ENCODE measurements around the gene TNFSF11. TPM values are rescaled to one million over a fixed set of nuclear protein-coding genes. Genes with fewer than 3 reads are reported as not detected.
A peak's percentile ranks its signal among the peaks of the same experiment; 100 is the strongest.
"Not testable (repeated sequence)": the region's sequence is repeated elsewhere in the genome, so short reads cannot be mapped to it uniquely, and the experiment has no call there.

Gene TNFSF11
- total RNA-seq, 1 donor from 2014 or later: not detected

DNA sequence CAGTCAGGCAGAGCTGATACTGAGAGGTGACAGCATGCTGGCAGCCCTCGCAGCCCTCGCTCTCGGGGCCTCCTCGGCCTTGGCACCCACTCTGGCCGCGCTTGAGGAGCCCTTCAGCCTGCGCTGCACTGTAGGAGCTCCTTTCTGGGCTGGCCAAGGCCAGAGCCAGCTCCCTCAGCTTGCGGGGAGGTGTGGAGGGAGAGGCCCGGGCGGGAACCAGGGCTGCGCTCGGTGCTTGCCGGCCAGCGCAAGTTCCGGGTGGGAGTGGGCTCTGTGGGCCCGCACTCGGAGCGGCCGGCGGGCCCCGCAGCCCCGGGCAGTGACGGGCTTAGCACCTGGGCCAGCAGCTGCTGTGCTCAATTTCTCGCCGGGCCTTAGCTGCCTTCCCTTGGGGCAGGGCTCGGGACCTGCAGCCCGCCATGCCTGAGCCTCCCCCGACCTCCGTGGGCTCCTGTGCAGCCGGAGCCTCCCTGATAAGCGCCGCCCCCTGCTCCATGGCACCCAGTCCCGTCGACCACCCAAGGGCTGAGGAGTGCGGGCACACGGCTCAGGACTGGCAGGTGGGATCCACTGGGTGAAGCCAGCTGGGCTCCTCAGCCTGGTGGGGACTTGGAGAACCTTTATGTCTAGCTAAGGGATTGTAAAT lies 14.3 kb upstream of the TNFSF11 start:
- not testable (repeated sequence) for DNase-seq (ENCODE audit: low read depth in 2 of 2)

- not testable (repeated sequence) for DNase-seq (ENCODE audit: low read depth in 2 of 2)
These were observed 13.6 kb upstream of the TNFSF11 start for GRCh38 chr13:42560320-42560719.

DNA sequence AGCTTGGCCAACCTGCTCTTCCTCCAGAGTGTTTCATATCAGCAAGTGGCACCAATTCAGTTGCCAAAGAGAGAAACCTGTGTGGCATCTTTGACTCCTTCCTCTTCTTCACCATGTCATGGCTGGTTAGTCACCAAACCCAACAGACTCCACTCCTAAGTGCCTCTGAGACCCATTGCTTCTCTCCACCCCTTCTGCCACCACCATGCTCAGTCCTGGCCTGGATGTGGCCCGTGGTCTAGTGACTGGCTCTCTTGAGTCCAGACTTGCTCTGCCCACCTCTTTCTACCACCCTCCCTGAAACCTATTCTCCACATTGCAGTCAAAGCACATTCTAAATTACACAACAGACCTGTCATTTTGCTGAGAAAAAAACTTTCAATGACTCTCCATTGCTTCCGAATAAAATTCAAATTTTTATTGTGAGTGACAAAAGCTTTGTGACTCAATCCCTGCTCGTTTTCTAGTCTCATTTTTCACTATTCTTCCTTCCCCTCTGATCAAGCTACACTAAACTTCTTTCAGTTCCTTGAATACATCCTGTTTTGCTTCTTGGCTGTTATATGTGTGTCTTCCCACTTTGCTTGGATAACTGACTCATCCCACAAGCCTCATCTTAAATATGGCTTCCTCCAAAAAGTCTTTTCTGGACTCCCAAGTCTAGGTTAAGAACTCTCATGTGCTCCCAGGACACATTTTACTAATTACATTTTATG lies 12.0 kb upstream of the TNFSF11 start:
- DNase-seq (ENCODE audit: low read depth in 2 of 2): no peak

DNA sequence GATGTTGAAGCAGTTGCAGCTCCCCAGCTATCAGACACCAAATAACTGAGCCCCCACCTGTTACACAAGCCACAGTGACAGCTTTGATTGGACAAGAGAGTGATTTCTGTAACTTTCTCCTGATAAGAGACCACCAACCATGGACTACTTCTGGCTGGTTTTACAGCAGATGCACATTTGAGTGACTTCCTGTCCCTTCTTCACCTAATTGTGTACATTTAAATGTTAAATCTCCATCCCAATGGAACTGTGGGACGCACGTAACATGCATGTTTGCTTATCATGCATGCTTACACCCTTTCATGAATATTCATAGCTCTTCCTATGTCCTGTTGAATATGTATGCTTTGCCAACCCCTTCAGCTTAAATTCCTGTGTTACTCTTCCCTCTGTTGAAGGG lies 6.0 kb upstream of the TNFSF11 start:
- no peak for DNase-seq (ENCODE audit: low read depth in 2 of 2)

DNA sequence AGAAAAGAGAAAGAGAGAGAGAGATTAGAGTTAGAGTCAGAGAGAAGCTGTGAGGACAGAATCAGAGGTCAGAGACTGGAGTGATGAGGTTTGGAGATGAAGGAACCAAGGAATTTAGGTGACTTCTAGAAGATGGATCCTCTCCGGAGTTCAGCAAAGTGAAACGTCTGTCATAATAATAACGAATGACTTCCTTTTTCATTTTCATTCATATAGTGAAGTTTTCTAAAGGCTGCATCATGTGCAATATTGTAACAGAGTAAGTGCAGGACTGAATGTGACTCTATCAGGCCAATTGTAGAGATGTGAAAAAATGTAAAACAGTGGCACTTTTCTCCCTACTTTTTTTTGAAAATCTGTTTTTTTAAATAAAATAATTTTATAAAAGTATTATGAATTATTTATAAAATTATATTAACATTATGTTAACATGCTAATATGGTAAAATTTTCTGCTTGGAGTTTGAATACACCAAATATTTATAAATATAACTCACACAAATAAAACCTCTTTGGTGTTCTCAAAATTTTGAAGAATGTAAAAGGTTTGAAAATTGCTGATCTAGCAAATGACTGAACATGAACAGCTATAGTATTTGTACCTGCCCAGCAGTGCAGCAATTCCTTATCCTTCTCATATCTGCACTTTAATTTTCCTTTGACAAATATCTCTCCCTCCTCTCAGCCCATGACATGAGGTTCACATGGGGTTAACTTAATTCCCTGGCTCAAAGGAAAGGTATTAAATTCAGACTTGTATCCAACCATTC lies 4.2 kb upstream of the TNFSF11 start:
- no peak for DNase-seq (ENCODE audit: low read depth in 2 of 2)

DNA sequence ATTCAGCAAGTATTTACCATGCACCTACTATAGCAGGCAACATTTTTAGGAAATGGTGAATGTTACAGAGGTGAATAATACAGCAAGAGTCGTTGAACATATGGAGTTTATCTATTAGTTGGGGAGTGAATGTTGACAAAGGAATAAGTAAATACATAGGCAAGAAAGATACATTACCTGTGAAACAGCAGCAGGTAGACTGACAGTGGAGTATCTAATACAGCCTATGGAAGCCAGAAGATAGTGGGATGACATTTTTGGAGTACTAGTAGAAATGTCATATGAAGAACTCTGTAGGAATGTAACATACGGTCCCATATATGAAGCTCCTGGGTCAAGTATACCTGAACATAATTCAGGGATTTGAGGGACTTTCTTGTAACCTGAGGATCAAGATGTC lies 2.1 kb upstream of the TNFSF11 start:
- DNase-seq (ENCODE audit: low read depth in 2 of 2): no peak

DNA sequence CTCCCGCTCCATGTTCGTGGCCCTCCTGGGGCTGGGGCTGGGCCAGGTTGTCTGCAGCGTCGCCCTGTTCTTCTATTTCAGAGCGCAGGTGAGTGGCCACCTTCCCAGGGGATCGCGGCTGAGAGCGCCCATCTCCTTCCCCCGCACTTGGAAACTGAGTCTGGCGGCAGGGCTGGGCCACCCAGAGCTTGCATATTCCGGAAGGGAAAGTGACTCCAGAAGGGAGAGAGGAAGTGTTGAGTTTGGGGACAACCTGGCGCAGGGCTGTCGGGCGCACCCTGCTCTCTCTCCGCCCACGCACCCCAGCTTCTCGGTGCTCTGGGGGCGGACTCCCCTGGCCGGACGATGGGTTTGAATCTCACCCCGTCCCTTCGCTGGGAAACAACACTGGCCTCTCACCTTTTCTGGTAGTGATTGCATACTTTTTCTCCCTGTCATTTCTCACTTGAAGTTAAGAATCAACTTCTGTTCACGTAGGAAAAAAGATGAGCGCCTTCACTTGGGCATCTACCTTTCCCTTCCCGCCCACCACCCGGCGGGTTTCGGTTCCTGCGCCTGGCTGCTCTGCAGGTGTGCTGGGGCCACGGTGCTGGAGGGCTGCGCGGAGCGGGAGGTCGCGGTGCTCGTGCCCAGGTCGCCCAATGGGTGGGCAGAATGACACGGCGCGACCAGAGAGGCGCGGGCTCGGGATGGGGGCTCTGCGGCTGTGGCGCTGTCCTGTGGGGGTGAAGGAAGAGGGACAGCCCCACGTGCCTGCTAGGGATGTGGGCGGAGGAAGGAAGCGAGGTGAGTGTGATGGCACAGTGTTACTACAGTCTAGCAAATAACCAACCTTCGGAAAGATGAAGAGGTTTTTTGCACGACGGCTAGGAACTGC lies 721 bp downstream of the TNFSF11 start:
- DNase-seq (ENCODE audit: low read depth in 2 of 2): no peak

DNA sequence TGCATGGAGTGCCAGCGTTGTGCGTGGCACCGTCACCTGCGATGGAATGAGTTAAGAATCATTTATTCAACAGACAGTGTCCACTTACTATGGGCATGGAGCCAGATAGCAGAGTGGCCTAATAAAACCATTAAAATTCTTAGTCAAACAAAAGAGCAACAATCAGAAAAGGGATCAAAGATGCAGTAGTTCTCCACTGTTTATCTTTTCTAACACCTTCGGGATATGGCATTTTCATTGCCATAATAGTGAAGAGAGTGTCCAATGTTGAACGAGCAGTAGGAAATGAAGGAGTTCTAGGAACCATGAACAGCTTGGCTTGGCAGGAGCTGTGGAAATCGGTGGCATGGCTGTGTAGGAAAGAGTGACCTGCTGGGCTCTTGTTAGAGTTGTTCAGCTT lies 2.0 kb downstream of the TNFSF11 start:
- no peak for DNase-seq (ENCODE audit: low read depth in 2 of 2)

GRCh38 chr13:42577538-42577937 lies 3.6 kb downstream of the TNFSF11 start:
- no peak for DNase-seq (ENCODE audit: low read depth in 2 of 2)

DNA sequence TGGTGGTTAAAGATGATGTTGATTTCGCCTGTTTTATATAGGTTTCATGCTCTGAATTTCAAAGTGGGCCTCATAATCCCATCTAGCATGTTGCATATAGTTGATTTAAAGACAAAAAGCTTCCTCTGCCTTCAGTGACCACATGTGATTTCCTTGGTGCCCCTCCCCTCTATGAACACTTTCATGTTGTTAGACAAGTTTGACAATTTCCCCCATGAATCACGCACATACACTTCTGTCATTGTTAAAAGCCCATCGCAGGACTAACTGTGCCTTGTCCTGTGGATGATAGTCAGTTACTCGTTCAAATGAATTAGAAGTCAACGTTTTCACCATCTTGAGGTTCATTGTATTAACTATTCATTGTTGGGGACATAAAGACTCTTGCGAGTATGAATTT lies 6.7 kb downstream of the TNFSF11 start:
- DNase-seq (ENCODE audit: low read depth in 2 of 2): no peak

- no peak for DNase-seq (ENCODE audit: low read depth in 2 of 2)
These were observed 7.5 kb downstream of the TNFSF11 start for GRCh38 chr13:42581427-42581826.

DNA sequence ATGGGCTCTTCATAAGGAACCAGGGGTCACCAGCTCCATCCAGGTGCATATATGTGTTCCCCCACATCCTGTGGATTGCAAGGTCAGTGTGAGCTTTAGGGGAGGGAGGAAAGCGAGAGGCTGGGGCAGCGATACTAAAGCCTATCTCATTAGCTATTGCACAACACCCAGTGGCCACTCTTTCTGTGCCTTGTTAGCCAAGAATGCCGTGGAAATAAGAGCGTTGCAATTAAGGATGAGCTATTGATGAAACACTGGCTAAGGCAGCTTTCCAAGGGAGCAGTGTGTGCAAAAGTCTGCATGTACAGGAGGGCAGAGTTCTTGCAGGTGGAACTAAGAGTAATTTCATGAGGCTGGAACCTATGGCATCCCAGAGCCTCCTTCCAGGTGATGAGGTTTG lies 17.6 kb downstream of the TNFSF11 start:
- no peak for DNase-seq (ENCODE audit: low read depth in 2 of 2)

DNA sequence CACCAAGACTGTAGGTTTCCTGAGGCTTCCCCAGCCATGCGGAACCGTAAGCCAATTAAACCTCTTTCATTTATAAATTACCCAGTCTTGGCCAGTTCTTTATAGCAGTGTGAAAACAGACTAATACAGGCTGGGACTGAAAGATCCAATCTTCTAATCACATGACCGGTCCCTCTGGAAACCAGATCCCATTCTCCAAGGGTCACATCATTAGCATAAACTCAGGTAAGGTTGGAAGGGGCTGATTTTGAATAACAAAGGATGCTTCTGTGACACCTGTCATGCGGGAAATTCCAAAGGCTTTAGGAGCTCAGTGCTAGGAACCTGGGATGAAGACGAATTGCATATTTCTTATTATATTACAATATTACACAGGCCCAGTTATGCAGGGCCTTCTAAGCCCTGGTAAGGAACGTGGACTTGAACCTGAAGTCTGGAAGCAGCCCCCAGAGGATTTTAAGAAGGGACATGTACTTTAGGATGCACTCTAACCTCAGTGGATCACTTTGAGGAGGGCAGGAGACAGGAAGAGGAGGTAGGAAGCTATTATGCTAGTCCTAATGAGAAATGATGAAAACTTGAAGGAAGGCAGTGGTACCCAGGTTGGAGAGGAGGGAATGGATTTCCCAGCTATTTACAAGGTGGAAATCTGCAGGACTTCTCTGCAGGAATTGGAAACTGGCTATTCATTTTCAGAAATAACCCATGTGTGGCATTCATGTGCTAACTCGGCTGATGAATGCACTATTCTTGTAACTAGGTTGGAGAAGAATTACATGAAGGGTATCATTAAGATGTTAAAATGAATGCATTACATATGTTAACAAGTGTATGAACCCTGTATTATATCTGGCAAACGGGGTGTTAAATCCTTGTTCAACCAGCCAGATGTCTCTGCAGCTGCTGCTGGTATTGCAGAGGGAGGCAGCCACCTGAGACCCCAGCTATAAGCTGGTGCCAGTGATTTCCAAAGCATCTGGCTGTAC lies 19.3 kb downstream of the TNFSF11 start:
- no peak for DNase-seq (ENCODE audit: low read depth in 2 of 2)

GRCh38 chr13:42594481-42595252 lies 20.7 kb downstream of the TNFSF11 start:
- DNase-seq (ENCODE audit: low read depth in 2 of 2): peak; percentile 56 to 67

- DNase-seq (ENCODE audit: low read depth in 2 of 2): no peak
These were observed 21.3 kb downstream of the TNFSF11 start for GRCh38 chr13:42595253-42595571.

- DNase-seq (ENCODE audit: low read depth in 2 of 2): no peak
These were observed 23.6 kb downstream of the TNFSF11 start for GRCh38 chr13:42597505-42597904.

- DNase-seq (ENCODE audit: low read depth in 2 of 2): peak; percentile 50 to 60
These were observed 27.0 kb downstream of the TNFSF11 start for GRCh38 chr13:42600943-42601342.

- DNase-seq (ENCODE audit: low read depth in 2 of 2): no peak
These were observed 29.0 kb downstream of the TNFSF11 start for GRCh38 chr13:42602906-42603305.

- no peak for DNase-seq (ENCODE audit: low read depth in 2 of 2)
These were observed 29.6 kb downstream of the TNFSF11 start for GRCh38 chr13:42603571-42603970.

- DNase-seq (ENCODE audit: low read depth in 2 of 2): no peak
These were observed 33.6 kb downstream of the TNFSF11 start for GRCh38 chr13:42607546-42607945.

All from dermis microvascular lymphatic vessel endothelial cell (primary cell).